Panc1 (cell line): ENCODE data around the gene LY6G6F. TPM values are rescaled to one million over a fixed set of nuclear protein-coding genes. Genes with fewer than 3 reads are reported as not detected.
A peak's percentile ranks its signal among the peaks of the same experiment; 100 is the strongest.

Experiments used
- ATAC-seq: fragments of 200-7000 bp; cut with Tn5 transposase; 2 replicates; pipeline ENCODE4 v1.9.1; 2020; ENCODE audit warnings: mild to moderate bottlenecking, moderate library complexity
- BruUV-seq: library from RNA; stranded (reverse); fragments of 400-500 nt; replicated peaks from 2 replicates; lab custom pipeline; 2021; lab: Mats Ljungman, UMichigan
- CTCF ChIA-PET: fragments of 300-600 bp; sonication (Branson Sonifier 250); formaldehyde crosslinking; loops from one replicate; lab custom pipeline; 2022; ENCODE audit warnings: antibody characterized with exemption; lab: Charles Lee
- POLR2A ChIA-PET: fragments of 300-600 bp; sonication (Branson Sonifier 250); formaldehyde crosslinking; loops from one replicate; lab custom pipeline; 2022; ENCODE audit warnings: antibody characterized with exemption; lab: Charles Lee
- DNase-seq: peaks from one replicate; pipeline ENCODE4 v3.0.0-alpha.2; 2010; ENCODE audit warnings: low read depth, low spot score
- H3K27ac ChIP-seq: 2 replicates; pipeline ENCODE4 v1.5.1; 2011; ENCODE audit warnings: mild to moderate bottlenecking, low read length, inconsistent platforms
- H3K27me3 ChIP-seq: fragments of 200-500 bp; sonication (Bioruptor generic); 2 replicates; pipeline ENCODE4 v1.6.0; 2014; ENCODE audit warnings: low read length, inconsistent platforms; ENCODE audit not compliant: control insufficient read depth, insufficient read depth
- H3K36me3 ChIP-seq: fragments of 200-500 bp; sonication (Bioruptor generic); 2 replicates; pipeline ENCODE4 v1.5.1; 2014; ENCODE audit warnings: inconsistent platforms, mild to moderate bottlenecking, low read length, moderate library complexity; ENCODE audit not compliant: control insufficient read depth, insufficient read depth
- H3K4me1 ChIP-seq: 2 replicates; pipeline ENCODE4 v1.5.1; 2011; ENCODE audit warnings: inconsistent platforms, mild to moderate bottlenecking, low read length, moderate library complexity; ENCODE audit not compliant: control insufficient read depth, insufficient read depth
- H3K4me3 ChIP-seq, 2 experiments: 2 replicates each; pipeline ENCODE4 v1.5.1; 2011 to 2012; ENCODE audit warnings: low read depth in 2 of 2, low read length in 2 of 2, mild to moderate bottlenecking in 2 of 2, inconsistent platforms in 1 of 2, moderate library complexity in 1 of 2
- H3K9me3 ChIP-seq: fragments of 200-500 bp; sonication (Bioruptor generic); 2 replicates; pipeline ENCODE4 v1.5.1; 2014; ENCODE audit warnings: low read depth, mild to moderate bottlenecking, inconsistent platforms, low read length, moderate library complexity; ENCODE audit not compliant: control insufficient read depth, insufficient read depth
- CTCF ChIP-seq: fragments of 450-650 bp; IDR thresholded peaks from 2 replicates; pipeline ENCODE4 v1.5.1; 2017; ENCODE audit warnings: mild to moderate bottlenecking
- POLR2AphosphoS5 ChIP-seq: IDR thresholded peaks from 2 replicates; pipeline ENCODE4 v1.6.1; 2012; ENCODE audit warnings: mild to moderate bottlenecking, low read depth, low read length, moderate library complexity
- REST ChIP-seq, 2 experiments: IDR thresholded peaks; 2 replicates each; pipeline ENCODE4 v1.6.1; 2011 to 2012; ENCODE audit warnings: low read depth in 2 of 2, control low read depth in 1 of 2, low read length in 1 of 2, mild to moderate bottlenecking in 1 of 2, moderate library complexity in 1 of 2; ENCODE audit not compliant: insufficient read depth in 1 of 2
- SIN3A ChIP-seq: IDR thresholded peaks from 2 replicates; pipeline ENCODE4 v1.6.1; 2012; ENCODE audit warnings: low read depth, mild to moderate bottlenecking, low read length, moderate library complexity, borderline replicate concordance; ENCODE audit not compliant: insufficient read depth
- TCF7L2 ChIP-seq: IDR thresholded peaks from 2 replicates; pipeline ENCODE4 v1.6.1; 2011; ENCODE audit warnings: mild to moderate bottlenecking, low read depth, low read length, inconsistent platforms
- in situ Hi-C: cut with HindIII; loops from 2 replicates; pipeline ENCODE4 v1.10.0; 2016; ENCODE audit warnings: low sequenced_read_pairs, low pct_unique_long_range_greater_than_20kb
- intact Hi-C: fragments of 100-400 bp; cut with micrococcal nuclease; formaldehyde crosslinking; loops from one replicate; pipeline ENCODE4 v1.10.0; 2022; ENCODE audit not compliant: unreplicated experiment
- total RNA-seq: library from RNA; stranded (reverse); gene quantifications from one replicate; pipeline ENCODE4 v1.2.1, GENCODE V29; 2021; ENCODE audit not compliant: unreplicated experiment

Gene LY6G6F
- total RNA-seq, 1 experiment from 2014 or later = not detected

- no peak for DNase-seq
- H3K9me3 ChIP-seq = no peaks in the 10 kb centered on the region
- CTCF ChIA-PET = interaction anchor here (0.7 kb wide), 1 partner anchor 9 kb away, joined by 6 read pairs; no protein-coding TSS in a partner anchor
- TF ChIP-seq CTCF = no peak
- TF ChIP-seq POLR2AphosphoS5 = no peak
- no peak for TF ChIP-seq SIN3A
- no peak for TF ChIP-seq REST (IDR thresholded peaks at IDR 0.05; ENCODE audit: insufficient read depth in 1 of 2, low read depth in 2 of 2, low read length in 1 of 2)
- TF ChIP-seq TCF7L2 = no peak
- POLR2A ChIA-PET = interaction anchor here (0.6 to 2.3 kb wide), 4 partner anchors 9 to 440 kb away, joined by 3 to 10 read pairs (median 6); partner anchors contain the start of genes BAG6 and HSPA1B
- H3K4me1 ChIP-seq = peaks cover 31% of the 10 kb centered on the region
- H3K27me3 ChIP-seq = no peaks in the 10 kb centered on the region
- no peak for ATAC-seq
- in situ Hi-C loops (no loop called here), intact Hi-C loops (no loop called here)
- no TSS peak for BruUV-seq
- H3K27ac ChIP-seq = peak overlapping the region; percentile 98
- H3K4me3 ChIP-seq = peak overlapping the region; percentile 99
- H3K36me3 ChIP-seq = peaks cover 10% of the 10 kb centered on the region; the same call in 1 of the 2 replicates
These were observed 45.2 kb upstream of the LY6G6F start for GRCh38 chr6:31661262-31662123.

- ChIA-PET CTCF (no interaction called here), POLR2A (interaction anchor here (2.3 kb wide), 1 partner anchor 9 kb away, joined by 10 read pairs; the partner anchor contains the start of gene BAG6)
- Histone ChIP-seq H3K36me3 (peaks cover 15% of the 10 kb centered on the region; the same call in 1 of the 2 replicates), H3K27ac (no peak overlapping the region), H3K4me1 (peaks cover 34% of the 10 kb centered on the region), H3K4me3 (no peak overlapping the region), H3K9me3 (no peaks in the 10 kb centered on the region), H3K27me3 (no peaks in the 10 kb centered on the region)
- TF ChIP-seq TCF7L2 (no peak), SIN3A (no peak), REST (IDR thresholded peaks at IDR 0.05; ENCODE audit: insufficient read depth in 1 of 2, low read depth in 2 of 2, low read length in 1 of 2) (no peak), CTCF (no peak), POLR2AphosphoS5 (no peak)
- no peak for ATAC-seq
- no TSS peak for BruUV-seq
- intact Hi-C loops (no loop called here), in situ Hi-C loops (no loop called here)
- no peak for DNase-seq
These were observed 44.4 kb upstream of the LY6G6F start for GRCh38 chr6:31662124-31662723.
